ENCODE results near the gene C6orf89.
"Not testable (repeated sequence)": the region's sequence is repeated elsewhere in the genome, so short reads cannot be mapped to it uniquely, and the experiment has no call there.

Gene C6orf89

GRCh38 chr6:36886950-36887618, 1.3 kb downstream of the C6orf89 start:
- no peak for FAIRE-seq
- DNase-seq (ENCODE audit: insufficient read length, low spot score): no peak

- DNase-seq (ENCODE audit: insufficient read length, low spot score) (no peak), FAIRE-seq (no peak)
Observed at GRCh38 chr6:36888115-36888643, 2.4 kb downstream of the C6orf89 start.

GRCh38 chr6:36888654-36889481, 3.1 kb downstream of the C6orf89 start:
- FAIRE-seq: no peak
- no peak for DNase-seq (ENCODE audit: insufficient read length, low spot score)

GRCh38 chr6:36890112-36890663, 4.4 kb downstream of the C6orf89 start:
- FAIRE-seq: no peak
- no peak for DNase-seq (ENCODE audit: insufficient read length, low spot score)

GRCh38 chr6:36891153-36891552, 5.4 kb downstream of the C6orf89 start:
- not testable (repeated sequence) for DNase-seq (ENCODE audit: insufficient read length, low spot score); FAIRE-seq

GRCh38 chr6:36893976-36894932, 8.5 kb downstream of the C6orf89 start:
- FAIRE-seq (no peak), DNase-seq (ENCODE audit: insufficient read length, low spot score) (no peak)

GRCh38 chr6:36897609-36898008, 11.9 kb downstream of the C6orf89 start:
- FAIRE-seq: no peak
- no peak for DNase-seq (ENCODE audit: insufficient read length, low spot score)

- DNase-seq (ENCODE audit: insufficient read length, low spot score) (no peak), FAIRE-seq (no peak)
Observed at GRCh38 chr6:36904114-36904513, 18.4 kb downstream of the C6orf89 start.

- FAIRE-seq (no peak), DNase-seq (ENCODE audit: insufficient read length, low spot score) (no peak)
Observed at GRCh38 chr6:36904851-36905393, 19.2 kb downstream of the C6orf89 start.

GRCh38 chr6:36906539-36907325, 21.0 kb downstream of the C6orf89 start:
- no peak for FAIRE-seq

GRCh38 chr6:36907781-36908180, 22.0 kb downstream of the C6orf89 start:
- DNase-seq (ENCODE audit: insufficient read length, low spot score): no peak
- no peak for FAIRE-seq

More at GRCh38 chr6:36906539-36907325, 21.0 kb downstream of the C6orf89 start:
- no peak for DNase-seq (ENCODE audit: insufficient read length, low spot score)

GRCh38 chr6:36908747-36909146, 23.0 kb downstream of the C6orf89 start:
- DNase-seq (ENCODE audit: insufficient read length, low spot score) (no peak), FAIRE-seq (no peak)

GRCh38 chr6:36912030-36912454, 26.3 kb downstream of the C6orf89 start:
- DNase-seq (ENCODE audit: insufficient read length, low spot score) (no peak), FAIRE-seq (peak; percentile 58)

GRCh38 chr6:36912586-36912985, 26.8 kb downstream of the C6orf89 start:
- FAIRE-seq (peak; percentile 97), DNase-seq (ENCODE audit: insufficient read length, low spot score) (peak; percentile 70)

- FAIRE-seq (no peak), DNase-seq (ENCODE audit: insufficient read length, low spot score) (no peak)
Observed at GRCh38 chr6:36913082-36913481, 27.3 kb downstream of the C6orf89 start.

GRCh38 chr6:36914227-36914794, 28.6 kb downstream of the C6orf89 start:
- no peak for FAIRE-seq
- no peak for DNase-seq (ENCODE audit: insufficient read length, low spot score)

- DNase-seq (ENCODE audit: insufficient read length, low spot score) (no peak), FAIRE-seq (no peak)
Observed at GRCh38 chr6:36915599-36915998, 29.8 kb downstream of the C6orf89 start.

- FAIRE-seq: no peak
Observed at GRCh38 chr6:36916126-36916525, 30.4 kb downstream of the C6orf89 start.

More at GRCh38 chr6:36916126-36916525, 30.4 kb downstream of the C6orf89 start:
- no peak for DNase-seq (ENCODE audit: insufficient read length, low spot score)
